ENCODE results near the gene CACNA2D2. TPM values are rescaled to one million over a fixed set of nuclear protein-coding genes. Genes with fewer than 3 reads are reported as not detected.

Gene CACNA2D2
- total RNA-seq, 1 experiment from 2014 or later = 27.7 TPM

- Mint-ChIP-seq H3K4me1 (peaks cover 15 to 46% of the 10 kb centered on the region in 2 experiments), H3K4me3 (no peak overlapping the region), H3K36me3 (ENCODE audit: insufficient read depth in 1 of 3, low read depth in 3 of 3) (no peaks in the 10 kb centered on the region), H3K27me3 (ENCODE audit: low read depth) (peaks cover 2% of the 10 kb centered on the region), H3K27ac (peak overlapping the region; percentile 27 to 74 (median 31); a peak in 5 of 7 replicates), H3K9me3 (no peaks in the 10 kb centered on the region)
- Histone ChIP-seq H3K9me3 (ENCODE audit: control insufficient read depth, low read depth, low read length) (no peaks in the 10 kb centered on the region), H2BK120ac (ENCODE audit: low read depth, low read length, poor library complexity, severe bottlenecking) (no peak overlapping the region), H3K18ac (ENCODE audit: insufficient read length, low read depth, low read length) (no peak overlapping the region), H2BK20ac (ENCODE audit: low read depth, low read length, poor library complexity, severe bottlenecking) (no peak overlapping the region), H4K91ac (ENCODE audit: insufficient read length, low read depth, low read length) (no peak overlapping the region), H3K23ac (ENCODE audit: insufficient read length, low read depth, low read length) (no peak overlapping the region), H2AK5ac (ENCODE audit: insufficient read length, low read length) (no peak overlapping the region), H3K4ac (ENCODE audit: low read depth, low read length) (no peak overlapping the region), H3K56ac (ENCODE audit: insufficient read length, low read depth, low read length) (no peak overlapping the region), H3K23me2 (ENCODE audit: insufficient read length, low read depth, low read length, poor library complexity, severe bottlenecking) (no peaks in the 10 kb centered on the region), H3K79me1 (ENCODE audit: insufficient read depth, low read depth, low read length, poor library complexity, severe bottlenecking) (no peaks in the 10 kb centered on the region), H3K79me2 (ENCODE audit: insufficient read depth, low read length) (no peaks in the 10 kb centered on the region), H2BK15ac (ENCODE audit: low read depth, low read length) (no peak overlapping the region), H3K9ac (ENCODE audit: extremely low read depth, insufficient read length, low read length) (no peak overlapping the region), H3K4me2 (ENCODE audit: insufficient read depth, insufficient read length, low read length) (no peak overlapping the region), H3K4me1 (ENCODE audit: insufficient read depth, low read length) (no peaks in the 10 kb centered on the region), H4K5ac (ENCODE audit: insufficient read length, low read depth, low read length) (no peak overlapping the region), H2BK5ac (ENCODE audit: insufficient read length, low read length) (no peak overlapping the region), H4K8ac (replicated peaks; ENCODE audit: insufficient read length, low read depth, low read length) (no peak overlapping the region), H2AFZ (ENCODE audit: low read length) (no peak overlapping the region), H3K27me3 (ENCODE audit: insufficient read depth, low read length) (no peaks in the 10 kb centered on the region), H3K14ac (ENCODE audit: insufficient read depth, low read length) (no peak overlapping the region), H3T11ph (ENCODE audit: low read length) (no peak overlapping the region), H3K27ac (ENCODE audit: insufficient read length, low read depth, low read length) (no peak overlapping the region), H4K20me1 (ENCODE audit: control insufficient read depth, insufficient read depth, insufficient read length) (peaks cover 2% of the 10 kb centered on the region), H2BK12ac (ENCODE audit: insufficient read length, low read depth, low read length) (no peak overlapping the region)
- WGBS (ENCODE audit: extremely low coverage, insufficient read length, low lambda C conversion rate) = no CpG with 5 or more reads among the region's 14 CpGs
- TF ChIP-seq CTCF (conservative IDR thresholded peaks at IDR 0.05) = peak; percentile 36; the same call in 2 of the 3 replicates
- DNase-seq = no peak
Measured at GRCh38 chr3:50370594-50370993, 132.8 kb downstream of the CACNA2D2 start.
